ENCODE results near the gene RBM8A. TPM values are rescaled to one million over a fixed set of nuclear protein-coding genes. Genes with fewer than 3 reads are reported as not detected.

Gene RBM8A
- polyA plus RNA-seq, 2 of the 4 experiments (the other 2 are of a cell fraction) = 240 to 281 TPM

DNA sequence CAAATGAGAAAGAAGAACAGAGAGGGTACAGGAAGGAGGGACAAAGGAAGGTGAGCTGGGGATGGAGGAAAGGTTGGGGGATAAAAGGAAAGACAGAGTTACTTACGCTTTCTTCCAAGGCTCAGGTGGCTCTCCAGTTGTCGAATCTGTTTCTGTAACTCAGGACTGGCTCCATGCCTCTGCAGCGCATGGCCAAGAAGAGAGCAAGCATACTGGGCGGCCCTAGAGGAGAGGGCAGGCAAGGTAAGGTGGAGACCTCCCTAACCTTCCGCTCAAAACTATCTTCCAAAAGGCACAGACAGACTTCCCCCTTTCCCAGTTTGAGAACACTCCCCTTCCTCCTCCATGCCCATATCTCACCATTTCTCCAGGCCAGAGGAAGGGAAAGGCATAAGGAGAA, 9.7 kb downstream of the RBM8A start:
- POLR2A ChIA-PET = interaction anchor here (2.0 to 2.5 kb wide), 2 partner anchors 10 to 26 kb away, joined by 14 to 23 read pairs; partner anchors contain the start of gene RBM8A
- Histone ChIP-seq H3K27ac (peak overlapping the region; percentile 85 to 92), H3K4me1 (peaks cover 10% of the 10 kb centered on the region), H3K9me3 (no peaks in the 10 kb centered on the region), H3K4me3 (peak overlapping the region; percentile 85), H3K4me2 (peak overlapping the region; percentile 91)
- no peak for TF ChIP-seq E2F6 (IDR thresholded peaks at IDR 0.05; ENCODE audit: borderline replicate concordance, low read depth)
- TF ChIP-seq EHF (CRISPR knock-in tag; IDR thresholded peaks at IDR 0.05) = no peak
- CTCF ChIA-PET = interaction anchor here (1.2 to 2.4 kb wide), 2 partner anchors 26 to 72 kb away, joined by 5 to 10 read pairs; partner anchors contain the start of gene NUDT17
- DNase-seq (ENCODE audit: low read depth in 1 of 2, low spot score in 1 of 2) = no peak
- FAIRE-seq = no peak
- 89% methylated on average over 5 of the region's 5 CpGs for WGBS (ENCODE audit: missing lambda C conversion rate)
- ATAC-seq = no peak

- Histone ChIP-seq H3K27ac (no peak overlapping the region), H3K4me2 (no peak overlapping the region), H3K4me1 (peaks cover 10% of the 10 kb centered on the region), H3K9me3 (no peaks in the 10 kb centered on the region), H3K4me3 (no peak overlapping the region)
- CTCF ChIA-PET = interaction anchor here (1.2 to 13.4 kb wide), 3 partner anchors 11 to 71 kb away, joined by 3 to 429 read pairs (median 10); partner anchors contain the start of genes NUDT17 and RBM8A
- POLR2A ChIA-PET = no interaction called here
- WGBS (ENCODE audit: missing lambda C conversion rate) = 61% methylated on average over 5 of the region's 5 CpGs
- DNase-seq (ENCODE audit: low read depth in 1 of 2, low spot score in 1 of 2) (no peak), FAIRE-seq (no peak), ATAC-seq (no peak)
- TF ChIP-seq CBX2 (IDR thresholded peaks at IDR 0.05; ENCODE audit: borderline replicate concordance, low read depth) = no peak
- no peak for TF ChIP-seq NFE2L2 (conservative IDR thresholded peaks at IDR 0.05; ENCODE audit: low read length)
- TF ChIP-seq ZC3H11A (IDR thresholded peaks at IDR 0.05) = no peak
- TF ChIP-seq POLR2A (IDR thresholded peaks at IDR 0.05; ENCODE audit: low read length) = no peak
- no peak for TF ChIP-seq HES2 (IDR thresholded peaks at IDR 0.05)
- TF ChIP-seq CEBPB (IDR thresholded peaks at IDR 0.05) = no peak
- no peak for TF ChIP-seq PHF8 (IDR thresholded peaks at IDR 0.05; ENCODE audit: borderline replicate concordance, low read depth)
- no peak for TF ChIP-seq SMC3 (IDR thresholded peaks at IDR 0.05)
- no peak for TF ChIP-seq BHLHE40 (IDR thresholded peaks at IDR 0.05; ENCODE audit: low read depth, low read length)
These were observed 10.5 kb downstream of the RBM8A start for GRCh38 chr1:145916745-145917144.

DNA sequence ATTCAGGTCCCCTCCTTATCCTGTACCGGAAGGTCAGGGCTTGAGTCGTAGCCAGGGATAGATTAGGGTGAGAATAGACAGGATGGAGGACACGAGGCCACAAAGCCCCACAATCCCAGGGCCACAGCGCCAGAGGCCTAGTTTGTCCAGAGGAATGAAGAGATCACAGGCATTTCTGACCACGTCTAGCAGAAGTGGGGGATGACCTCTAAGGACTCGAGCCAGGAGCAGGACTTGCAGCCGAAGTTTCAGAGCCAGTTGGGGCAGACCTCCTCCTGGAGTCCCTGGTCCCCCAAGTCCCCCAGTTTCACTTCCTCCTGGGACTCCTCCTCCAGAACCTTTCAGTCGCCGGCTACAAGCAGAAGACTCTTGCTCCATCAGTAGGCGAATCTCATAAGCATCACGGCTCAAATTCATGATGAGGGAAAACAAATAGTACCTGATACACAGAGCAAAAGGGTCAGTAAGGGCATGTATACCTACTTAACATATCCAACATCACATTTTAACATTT, 15.1 kb downstream of the RBM8A start:
- POLR2A ChIA-PET = no interaction called here

More for the DNA sequence above, 15.1 kb downstream of the RBM8A start:
- 74% methylated on average over 11 of the region's 11 CpGs for WGBS (ENCODE audit: missing lambda C conversion rate)
- no peak for ATAC-seq
- Histone ChIP-seq H3K9me3 (no peaks in the 10 kb centered on the region), H3K4me2 (no peak overlapping the region), H3K27ac (no peak overlapping the region), H3K4me1 (peaks cover 4% of the 10 kb centered on the region; the same call in 2 of the 3 replicates), H3K4me3 (no peak overlapping the region)
- TF ChIP-seq, protein P1, sequence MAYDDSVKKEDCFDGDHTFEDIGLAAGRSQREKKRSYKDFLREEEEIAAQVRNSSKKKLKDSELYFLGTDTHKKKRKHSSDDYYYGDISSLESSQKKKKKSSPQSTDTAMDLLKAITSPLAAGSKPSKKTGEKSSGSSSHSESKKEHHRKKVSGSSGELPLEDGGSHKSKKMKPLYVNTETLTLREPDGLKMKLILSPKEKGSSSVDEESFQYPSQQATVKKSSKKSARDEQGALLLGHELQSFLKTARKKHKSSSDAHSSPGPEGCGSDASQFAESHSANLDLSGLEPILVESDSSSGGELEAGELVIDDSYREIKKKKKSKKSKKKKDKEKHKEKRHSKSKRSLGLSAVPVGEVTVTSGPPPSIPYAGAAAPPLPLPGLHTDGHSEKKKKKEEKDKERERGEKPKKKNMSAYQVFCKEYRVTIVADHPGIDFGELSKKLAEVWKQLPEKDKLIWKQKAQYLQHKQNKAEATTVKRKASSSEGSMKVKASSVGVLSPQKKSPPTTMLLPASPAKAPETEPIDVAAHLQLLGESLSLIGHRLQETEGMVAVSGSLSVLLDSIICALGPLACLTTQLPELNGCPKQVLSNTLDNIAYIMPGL (CRISPR knock-in tag; IDR thresholded peaks at IDR 0.05; ENCODE audit: borderline replicate concordance) = no peak
- no peak for TF ChIP-seq BCL3 (IDR thresholded peaks at IDR 0.05)
- no peak for TF ChIP-seq CBX2 (IDR thresholded peaks at IDR 0.05; ENCODE audit: borderline replicate concordance, low read depth)
- TF ChIP-seq EHMT2 (IDR thresholded peaks at IDR 0.05; ENCODE audit: low read depth) = no peak
- TF ChIP-seq CHD2 (IDR thresholded peaks at IDR 0.05; ENCODE audit: low read length, partially characterized antibody) = no peak
- no peak for DNase-seq (ENCODE audit: low read depth in 1 of 2, low spot score in 1 of 2)
- CTCF ChIA-PET = interaction anchor here (1.1 to 13.4 kb wide), 9 partner anchors 10 to 95 kb away, joined by 3 to 429 read pairs (median 7); partner anchors contain the start of genes ANKRD35, NUDT17 and PIAS3
- FAIRE-seq = no peak

Data from A549 (cell line).